Nephron progenitor cell (in vitro differentiated cells): Measurements from ENCODE around the gene PFDN4.

Experiments
- DNase-seq: peaks from one replicate; pipeline ENCODE4 v3.0.0; 2021
- H3K27ac Mint-ChIP-seq: 2 replicates; pipeline ENCODE4 v1.8.0; 2021; ENCODE audit warnings: mild to moderate bottlenecking, moderate library complexity, mixed read lengths
- H3K27me3 Mint-ChIP-seq: 2 replicates; pipeline ENCODE4 v1.8.0; 2021; ENCODE audit warnings: mild to moderate bottlenecking, low read depth, mixed read lengths; ENCODE audit not compliant: poor library complexity
- H3K36me3 Mint-ChIP-seq: 2 replicates; pipeline ENCODE4 v1.8.0; 2021; ENCODE audit warnings: low read depth, mixed read lengths
- H3K4me1 Mint-ChIP-seq: 2 replicates; pipeline ENCODE4 v1.8.0; 2021; ENCODE audit warnings: mixed read lengths
- H3K4me3 Mint-ChIP-seq: 2 replicates; pipeline ENCODE4 v1.8.0; 2021; ENCODE audit warnings: mild to moderate bottlenecking, moderate library complexity, mixed read lengths
- H3K9me3 Mint-ChIP-seq: 2 replicates; pipeline ENCODE4 v1.8.0; 2021; ENCODE audit warnings: mild to moderate bottlenecking, moderate library complexity, mixed read lengths
- TF ChIP-seq, protein P1 (sequence below): fragments of 200-600 bp; sonication (generic); IDR thresholded peaks from 2 replicates; pipeline ENCODE4 v1.5.0; 2021; ENCODE audit warnings: antibody characterized with exemption

PFDN4 gene

GRCh38 chr20:54167909-54168872, 39.7 kb upstream of the PFDN4 start:
- no peak overlapping the region for H3K27ac Mint-ChIP-seq
- H3K36me3 Mint-ChIP-seq: no peaks in the 10 kb centered on the region
- TF ChIP-seq, protein P1, sequence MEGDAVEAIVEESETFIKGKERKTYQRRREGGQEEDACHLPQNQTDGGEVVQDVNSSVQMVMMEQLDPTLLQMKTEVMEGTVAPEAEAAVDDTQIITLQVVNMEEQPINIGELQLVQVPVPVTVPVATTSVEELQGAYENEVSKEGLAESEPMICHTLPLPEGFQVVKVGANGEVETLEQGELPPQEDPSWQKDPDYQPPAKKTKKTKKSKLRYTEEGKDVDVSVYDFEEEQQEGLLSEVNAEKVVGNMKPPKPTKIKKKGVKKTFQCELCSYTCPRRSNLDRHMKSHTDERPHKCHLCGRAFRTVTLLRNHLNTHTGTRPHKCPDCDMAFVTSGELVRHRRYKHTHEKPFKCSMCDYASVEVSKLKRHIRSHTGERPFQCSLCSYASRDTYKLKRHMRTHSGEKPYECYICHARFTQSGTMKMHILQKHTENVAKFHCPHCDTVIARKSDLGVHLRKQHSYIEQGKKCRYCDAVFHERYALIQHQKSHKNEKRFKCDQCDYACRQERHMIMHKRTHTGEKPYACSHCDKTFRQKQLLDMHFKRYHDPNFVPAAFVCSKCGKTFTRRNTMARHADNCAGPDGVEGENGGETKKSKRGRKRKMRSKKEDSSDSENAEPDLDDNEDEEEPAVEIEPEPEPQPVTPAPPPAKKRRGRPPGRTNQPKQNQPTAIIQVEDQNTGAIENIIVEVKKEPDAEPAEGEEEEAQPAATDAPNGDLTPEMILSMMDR: no peak
- DNase-seq: no peak
- no peak overlapping the region for H3K4me3 Mint-ChIP-seq
- H3K4me1 Mint-ChIP-seq: peaks cover 40% of the 10 kb centered on the region
- H3K9me3 Mint-ChIP-seq: no peaks in the 10 kb centered on the region
- peaks cover 35% of the 10 kb centered on the region for H3K27me3 Mint-ChIP-seq

GRCh38 chr20:54168961-54169862, 38.7 kb upstream of the PFDN4 start:
- Mint-ChIP-seq H3K27me3 (peaks cover 45% of the 10 kb centered on the region), H3K27ac (no peak overlapping the region), H3K4me3 (no peak overlapping the region), H3K4me1 (peaks cover 46% of the 10 kb centered on the region), H3K36me3 (no peaks in the 10 kb centered on the region), H3K9me3 (no peaks in the 10 kb centered on the region)
- TF ChIP-seq, protein P1: no peak
- DNase-seq: no peak

GRCh38 chr20:54170026-54170471, 37.8 kb upstream of the PFDN4 start:
- Mint-ChIP-seq H3K36me3 (no peaks in the 10 kb centered on the region), H3K27me3 (peaks cover 53% of the 10 kb centered on the region), H3K9me3 (no peaks in the 10 kb centered on the region), H3K27ac (no peak overlapping the region), H3K4me1 (peaks cover 54% of the 10 kb centered on the region), H3K4me3 (no peak overlapping the region)
- TF ChIP-seq, protein P1: no peak
- no peak for DNase-seq

DNA sequence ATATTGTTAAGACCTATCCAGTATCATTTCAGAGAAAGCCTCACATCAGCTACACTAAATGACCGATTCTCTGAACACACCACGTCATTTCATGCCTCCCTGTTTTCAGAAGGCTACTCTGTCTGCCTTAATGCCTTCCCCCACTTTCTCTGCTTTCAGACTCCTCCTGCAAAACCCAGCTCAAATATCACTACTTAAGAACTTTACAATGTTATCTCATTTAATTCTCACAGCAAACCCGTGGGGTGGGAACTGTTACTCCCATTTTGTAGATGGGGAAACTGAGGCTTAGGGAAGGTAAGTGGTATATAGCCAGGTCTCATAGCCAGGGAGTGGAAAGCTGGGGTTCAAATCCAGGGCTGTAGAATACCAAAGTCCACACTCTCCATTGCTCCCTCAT, 36.9 kb upstream of the PFDN4 start:
- no peaks in the 10 kb centered on the region for H3K9me3 Mint-ChIP-seq
- DNase-seq: no peak
- TF ChIP-seq, protein P1: no peak
- H3K27me3 Mint-ChIP-seq: peaks cover 62% of the 10 kb centered on the region
- H3K4me3 Mint-ChIP-seq: no peak overlapping the region
- H3K4me1 Mint-ChIP-seq: peaks cover 54% of the 10 kb centered on the region
- no peaks in the 10 kb centered on the region for H3K36me3 Mint-ChIP-seq
- H3K27ac Mint-ChIP-seq: no peak overlapping the region

DNA sequence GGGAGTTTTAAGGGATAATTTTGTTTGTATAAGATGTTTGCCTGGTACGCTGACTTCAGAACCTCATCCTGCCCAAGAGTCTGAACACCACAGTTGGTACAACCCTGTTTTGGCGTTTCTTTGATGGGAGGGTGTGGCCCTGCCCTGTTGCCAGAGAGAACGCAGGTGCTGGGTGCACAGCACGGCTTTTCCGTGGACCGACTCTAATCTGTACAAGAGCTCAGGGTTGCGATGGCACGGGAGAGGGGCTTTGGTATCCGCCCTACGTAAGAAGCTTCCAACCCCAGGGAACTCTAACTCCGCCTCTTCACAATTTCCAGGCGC, 35.4 kb upstream of the PFDN4 start:
- H3K4me3 Mint-ChIP-seq: peak overlapping the region; percentile 79

More for the DNA sequence above, 35.4 kb upstream of the PFDN4 start:
- TF ChIP-seq, protein P1: no peak
- H3K4me1 Mint-ChIP-seq: peaks cover 54% of the 10 kb centered on the region
- H3K27me3 Mint-ChIP-seq: peaks cover 70% of the 10 kb centered on the region
- no peak overlapping the region for H3K27ac Mint-ChIP-seq
- H3K36me3 Mint-ChIP-seq: no peaks in the 10 kb centered on the region
- no peaks in the 10 kb centered on the region for H3K9me3 Mint-ChIP-seq
- peak; percentile 44 for DNase-seq
